Measurements from ENCODE around the gene RECK. TPM values are rescaled to one million over a fixed set of nuclear protein-coding genes. Genes with fewer than 3 reads are reported as not detected.

Gene RECK
- total RNA-seq, 1 donor from 2014 or later = 5.7 TPM

DNA sequence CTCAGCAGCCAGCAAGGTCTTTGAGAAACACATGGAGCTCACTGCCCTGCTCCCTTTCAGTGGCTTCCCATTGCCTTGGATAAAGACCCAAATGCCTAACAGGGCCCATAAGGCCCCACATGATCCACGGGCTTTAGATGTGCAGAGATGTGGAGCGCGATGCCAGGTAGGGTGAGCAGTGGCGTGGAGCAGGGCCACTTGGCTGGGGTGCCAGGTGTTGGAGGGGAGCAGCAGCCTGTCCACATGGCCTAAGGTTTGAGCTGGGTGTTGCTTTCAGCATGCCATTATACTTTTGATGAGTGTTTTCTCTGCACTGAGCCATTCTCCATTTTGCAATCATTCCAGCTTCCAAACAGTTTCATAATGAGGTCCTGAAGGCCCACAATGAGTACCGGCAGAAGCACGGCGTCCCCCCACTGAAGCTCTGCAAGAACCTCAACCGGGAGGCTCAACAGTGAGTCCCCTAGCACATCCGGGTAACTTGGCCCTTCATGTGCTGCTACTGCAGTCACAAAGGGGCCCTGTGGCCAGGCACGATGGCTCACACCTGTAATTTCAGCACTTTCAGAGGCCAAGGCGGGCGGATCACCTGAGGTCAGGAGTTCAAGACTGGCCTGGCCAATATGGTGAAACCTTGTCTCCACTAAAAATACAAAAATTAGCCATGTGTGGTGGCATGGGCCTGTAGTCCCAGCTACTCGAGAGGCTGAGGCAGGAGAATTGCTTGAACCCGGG is 110.9 kb downstream of the RECK start:
- Histone ChIP-seq H3K27ac (peak overlapping the region; percentile 59 to 82), H3K4me3 (no peak overlapping the region), H3K9me3 (no peaks in the 10 kb centered on the region), H3K4me1 (peaks cover 17 to 30% of the 10 kb centered on the region in 2 donors), H3K36me3 (peaks cover 0 to 8% of the 10 kb centered on the region in 2 donors), H3K27me3 (no peaks in the 10 kb centered on the region)
- DNase-seq (ENCODE audit: low spot score in 2 of 2) = no peak
- TF ChIP-seq, protein P1, sequence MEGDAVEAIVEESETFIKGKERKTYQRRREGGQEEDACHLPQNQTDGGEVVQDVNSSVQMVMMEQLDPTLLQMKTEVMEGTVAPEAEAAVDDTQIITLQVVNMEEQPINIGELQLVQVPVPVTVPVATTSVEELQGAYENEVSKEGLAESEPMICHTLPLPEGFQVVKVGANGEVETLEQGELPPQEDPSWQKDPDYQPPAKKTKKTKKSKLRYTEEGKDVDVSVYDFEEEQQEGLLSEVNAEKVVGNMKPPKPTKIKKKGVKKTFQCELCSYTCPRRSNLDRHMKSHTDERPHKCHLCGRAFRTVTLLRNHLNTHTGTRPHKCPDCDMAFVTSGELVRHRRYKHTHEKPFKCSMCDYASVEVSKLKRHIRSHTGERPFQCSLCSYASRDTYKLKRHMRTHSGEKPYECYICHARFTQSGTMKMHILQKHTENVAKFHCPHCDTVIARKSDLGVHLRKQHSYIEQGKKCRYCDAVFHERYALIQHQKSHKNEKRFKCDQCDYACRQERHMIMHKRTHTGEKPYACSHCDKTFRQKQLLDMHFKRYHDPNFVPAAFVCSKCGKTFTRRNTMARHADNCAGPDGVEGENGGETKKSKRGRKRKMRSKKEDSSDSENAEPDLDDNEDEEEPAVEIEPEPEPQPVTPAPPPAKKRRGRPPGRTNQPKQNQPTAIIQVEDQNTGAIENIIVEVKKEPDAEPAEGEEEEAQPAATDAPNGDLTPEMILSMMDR (IDR thresholded peaks at IDR 0.05) = no peak
- intact Hi-C loops (cut with DNase I) = loop anchor here (1.0 kb wide), 1 partner anchor 18 kb away; no protein-coding TSS in a partner anchor

DNA sequence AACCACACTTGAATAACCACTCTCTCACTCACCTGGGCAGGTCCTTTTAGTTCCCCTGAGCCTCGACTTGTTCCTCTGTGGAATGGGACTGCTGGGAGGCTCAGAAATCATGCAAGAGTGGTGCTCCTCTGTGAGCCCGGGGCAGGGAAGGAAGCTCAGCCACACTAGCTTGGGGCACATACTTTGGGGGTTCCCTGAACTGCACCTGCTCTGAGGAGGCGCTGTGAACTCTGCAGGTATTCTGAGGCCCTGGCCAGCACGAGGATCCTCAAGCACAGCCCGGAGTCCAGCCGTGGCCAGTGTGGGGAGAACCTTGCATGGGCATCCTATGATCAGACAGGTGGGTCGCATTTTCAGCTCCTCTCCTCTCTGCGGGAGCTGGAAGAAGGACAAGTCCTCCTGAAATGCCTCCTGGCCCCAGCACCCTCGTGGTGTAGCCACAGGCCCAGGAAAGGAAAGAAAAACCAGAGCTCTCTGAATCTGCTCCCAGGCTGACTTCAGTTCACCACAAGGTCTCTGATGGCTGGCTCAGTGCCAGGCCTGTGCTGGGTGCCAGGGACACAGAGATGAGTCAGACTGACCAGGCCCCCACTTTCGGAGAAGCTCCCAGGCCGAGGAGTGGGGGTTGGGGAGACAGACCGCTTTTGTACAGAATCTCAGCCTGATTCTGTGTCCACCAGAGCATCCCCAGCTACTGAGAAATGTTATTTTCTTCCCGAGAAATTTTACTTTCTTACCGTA is 111.8 kb downstream of the RECK start:
- Histone ChIP-seq H3K27ac (peak overlapping the region; percentile 59 to 82), H3K36me3 (peaks cover 0 to 8% of the 10 kb centered on the region in 2 donors), H3K4me3 (peak overlapping the region in 1 of 2 donors; percentile 21), H3K4me1 (peaks cover 10 to 22% of the 10 kb centered on the region in 2 donors), H3K27me3 (no peaks in the 10 kb centered on the region), H3K9me3 (no peaks in the 10 kb centered on the region)
- intact Hi-C loops (cut with DNase I) = loop anchor here (1.0 kb wide), 1 partner anchor 17 kb away; no protein-coding TSS in a partner anchor
- peak; percentile 95 to 99 for DNase-seq (ENCODE audit: low spot score in 2 of 2)
- TF ChIP-seq, protein P1 (IDR thresholded peaks at IDR 0.05) = no peak

DNA sequence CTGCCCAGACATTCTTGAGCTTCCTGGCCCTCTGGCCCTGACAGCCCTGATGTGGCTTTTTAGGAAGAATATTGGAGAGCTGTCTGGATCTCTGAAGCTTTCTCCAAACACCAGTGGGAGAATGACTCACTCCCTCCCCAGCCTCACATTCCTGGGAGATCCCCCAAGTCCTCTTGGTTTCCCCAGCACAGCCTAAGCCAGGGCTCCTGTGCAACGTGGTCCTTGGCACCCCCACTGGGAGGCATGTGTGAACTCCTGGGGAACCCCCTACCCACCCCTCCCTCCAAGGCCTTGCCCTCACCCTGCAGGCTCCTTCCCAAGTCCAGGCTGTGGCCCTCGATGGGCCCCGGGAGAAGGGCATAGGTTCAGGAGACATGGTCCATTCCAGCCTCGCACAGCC is 112.5 kb downstream of the RECK start:
- Histone ChIP-seq H3K4me3 (peak overlapping the region in 1 of 2 donors; percentile 21), H3K27me3 (no peaks in the 10 kb centered on the region), H3K4me1 (peaks cover 10 to 21% of the 10 kb centered on the region in 2 donors), H3K36me3 (peaks cover 0 to 8% of the 10 kb centered on the region in 2 donors), H3K27ac (peak overlapping the region; percentile 59 to 82), H3K9me3 (no peaks in the 10 kb centered on the region)
- intact Hi-C loops (cut with DNase I) = no loop called here
- TF ChIP-seq, protein P1 (IDR thresholded peaks at IDR 0.05) = no peak
- DNase-seq (ENCODE audit: low spot score in 2 of 2) = no peak

DNA sequence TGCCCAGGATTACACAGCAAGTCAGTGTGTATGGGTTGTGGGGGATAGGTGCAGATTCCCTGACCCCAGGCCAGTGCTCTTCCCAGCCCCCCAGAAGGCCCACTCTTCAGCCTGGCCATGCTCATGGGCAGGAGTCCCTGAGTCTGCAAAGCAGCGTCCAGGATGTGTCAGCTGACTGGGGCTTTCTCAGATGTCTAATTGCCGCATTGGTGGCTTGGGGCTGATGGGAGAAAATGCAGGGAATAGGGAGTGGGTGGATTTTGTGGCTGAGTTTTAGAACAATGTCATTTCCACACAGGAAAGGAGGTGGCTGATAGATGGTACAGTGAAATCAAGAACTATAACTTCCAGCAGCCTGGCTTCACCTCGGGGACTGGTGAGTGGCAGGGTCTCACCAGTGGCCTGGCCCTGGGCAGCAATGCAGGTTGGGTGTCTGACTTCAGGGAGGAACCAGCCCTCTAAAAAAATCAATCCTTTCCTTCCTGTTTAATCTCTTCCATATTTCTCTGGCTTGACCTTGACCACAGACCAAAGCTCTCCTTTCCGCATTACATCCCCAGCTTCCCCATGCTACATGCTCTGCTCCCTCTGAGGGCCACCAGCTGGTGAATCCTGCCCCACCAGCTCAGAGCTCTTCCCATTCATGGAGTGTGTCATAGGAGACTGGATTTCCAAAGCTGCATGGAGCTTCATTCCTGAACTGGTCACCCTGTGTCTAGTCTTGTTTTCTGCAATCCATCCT is 114.0 kb downstream of the RECK start:
- H3K4me1 ChIP-seq = peaks cover 10 to 24% of the 10 kb centered on the region in 2 donors
- TF ChIP-seq, protein P1 (IDR thresholded peaks at IDR 0.05) = no peak
- no peaks in the 10 kb centered on the region for H3K27me3 ChIP-seq
- intact Hi-C loops (cut with DNase I) = no loop called here
- no peaks in the 10 kb centered on the region for H3K9me3 ChIP-seq
- peaks cover 1 to 8% of the 10 kb centered on the region in 2 donors for H3K36me3 ChIP-seq
- no peak overlapping the region for H3K4me3 ChIP-seq
- DNase-seq (ENCODE audit: low spot score in 2 of 2) = no peak
- peak overlapping the region; percentile 46 to 82 for H3K27ac ChIP-seq

All from ascending aorta (tissue), 2 donors.